ENCODE data around the gene EHBP1.
A peak's percentile ranks its signal among the peaks of the same experiment; 100 is the strongest.
"Not testable (repeated sequence)": the region's sequence is repeated elsewhere in the genome, so short reads cannot be mapped to it uniquely, and the experiment has no call there.

The EHBP1 gene

DNA sequence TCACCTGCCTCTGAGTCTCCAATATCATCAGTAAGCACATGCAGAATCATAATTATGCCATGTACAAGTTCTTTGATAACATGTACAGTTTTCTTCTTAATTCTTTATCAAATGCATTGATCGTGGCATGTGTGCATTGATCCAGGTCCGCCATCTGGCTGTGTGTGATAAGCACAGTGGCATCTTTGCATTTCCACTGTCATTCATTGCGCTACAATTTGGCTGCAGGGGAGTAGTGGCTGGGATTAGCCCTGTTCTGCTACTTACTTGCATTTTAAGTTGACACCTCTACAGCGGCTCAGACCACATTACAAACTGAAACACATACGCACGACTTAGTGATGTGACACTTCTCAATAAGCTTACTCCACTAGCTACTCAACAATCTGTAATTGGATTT is 261.5 kb downstream of the EHBP1 start:
- no peak for DNase-seq

DNA sequence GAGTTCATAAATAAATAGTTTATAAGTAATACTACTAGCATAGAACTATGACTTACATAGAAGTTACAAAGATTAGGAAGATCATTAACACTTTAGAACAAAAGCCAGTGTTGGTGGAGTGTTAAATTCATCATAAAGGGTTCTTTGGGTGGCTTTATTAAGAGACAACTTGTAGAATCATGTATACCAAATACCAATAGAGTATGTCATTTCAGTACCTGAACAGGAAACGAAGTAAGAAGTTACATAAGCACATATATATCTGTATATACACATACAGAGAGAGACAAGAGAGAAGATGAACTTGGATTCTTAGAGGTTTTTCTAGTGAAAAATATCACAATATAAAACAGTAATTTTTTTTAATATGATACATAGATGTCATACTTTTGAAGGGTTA is 262.7 kb downstream of the EHBP1 start:
- DNase-seq = no peak

DNA sequence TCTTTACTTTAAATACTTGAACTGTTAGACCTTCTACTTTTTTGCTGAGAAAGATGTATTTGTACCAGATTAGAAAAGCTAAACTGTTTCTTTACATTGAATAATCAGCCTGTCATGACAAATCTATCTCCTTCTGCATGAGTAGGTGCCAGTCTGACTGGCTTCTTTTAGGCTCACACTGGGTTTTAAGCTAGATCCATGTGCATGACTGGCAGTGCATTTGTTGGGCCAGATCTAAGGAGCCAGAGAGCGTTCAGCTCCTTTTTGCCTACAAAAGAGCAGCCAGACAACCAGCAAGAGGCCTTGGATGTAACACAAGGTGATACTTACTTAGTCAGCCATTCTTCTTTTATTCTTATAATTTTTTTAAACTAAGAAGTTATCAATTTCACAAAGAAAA is 263.2 kb downstream of the EHBP1 start:
- no peak for DNase-seq

DNA sequence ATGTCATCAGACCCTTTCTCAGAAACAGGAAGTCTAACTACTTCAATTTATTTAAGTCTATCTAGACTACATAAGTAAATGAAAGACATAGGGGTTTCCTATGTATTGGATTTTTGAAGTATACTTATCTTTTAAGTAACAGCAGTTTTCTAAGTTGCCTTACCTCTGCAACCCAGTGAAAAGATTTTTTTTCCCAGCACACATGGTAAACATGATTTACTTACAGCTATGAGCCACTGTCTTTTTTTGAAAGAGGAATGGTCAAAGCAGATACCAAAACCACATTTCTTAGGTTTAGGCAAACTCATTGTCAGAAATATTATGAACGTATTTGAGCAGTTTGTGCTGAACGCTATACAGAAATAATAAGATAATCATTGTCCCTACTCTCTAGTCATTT is 266.4 kb downstream of the EHBP1 start:
- DNase-seq = no peak

DNA sequence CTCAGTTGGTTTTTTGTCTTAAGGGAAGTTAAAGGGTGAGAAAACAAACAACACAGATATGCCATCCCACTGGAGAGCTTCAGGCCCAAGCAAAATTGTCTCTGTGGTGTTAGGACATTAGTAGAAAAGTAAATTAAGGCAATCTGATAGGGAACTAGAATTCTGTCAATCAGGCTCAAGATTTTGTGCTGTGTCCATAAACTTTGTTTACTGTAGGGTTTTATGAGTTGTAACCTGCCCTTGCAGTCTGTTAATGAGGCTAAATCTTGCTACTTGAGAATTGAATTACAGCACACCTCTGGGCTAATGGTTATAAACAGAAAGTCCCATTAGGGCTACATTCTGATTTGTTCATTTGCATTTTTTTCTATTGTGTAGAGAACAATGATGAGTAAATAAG is 267.1 kb downstream of the EHBP1 start:
- DNase-seq = no peak

DNA sequence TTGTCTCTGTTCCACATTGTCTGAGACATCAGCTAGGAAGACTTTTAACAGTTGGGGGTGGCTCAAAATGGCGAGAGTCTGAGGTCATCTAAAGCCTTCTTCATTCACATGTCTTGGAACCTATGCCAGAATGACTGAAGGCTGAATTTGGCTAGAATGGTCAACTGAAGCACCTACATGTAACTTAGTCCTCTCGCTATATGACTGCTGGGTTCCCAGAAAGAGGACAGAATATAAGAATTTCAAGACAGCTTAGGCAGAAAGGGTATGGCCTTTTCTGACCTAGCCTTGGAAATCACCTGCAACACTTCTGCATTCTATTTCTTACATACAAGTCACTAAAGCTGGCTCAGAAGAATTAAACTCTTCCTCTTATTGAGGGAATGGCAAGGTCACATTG is 269.5 kb downstream of the EHBP1 start:
- DNase-seq = no peak

DNA sequence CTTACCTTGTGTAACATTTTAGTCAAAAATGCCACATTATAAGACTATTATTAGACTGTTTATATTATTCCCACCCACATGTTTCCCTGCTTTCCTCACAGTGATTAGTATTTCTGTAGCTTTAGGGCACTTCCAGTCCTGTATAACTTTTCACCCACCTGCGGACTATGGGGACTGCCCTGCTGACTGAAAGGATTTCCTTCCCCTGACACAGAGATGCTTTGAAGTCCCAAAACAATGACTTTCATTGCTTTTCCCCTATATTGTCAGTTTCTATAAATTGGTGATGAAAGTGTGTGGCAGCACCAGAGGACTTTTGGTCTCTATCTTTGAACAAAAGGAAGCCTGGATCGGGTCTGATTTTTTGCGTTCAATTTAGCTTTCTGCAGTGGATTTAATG is 286.1 kb downstream of the EHBP1 start:
- DNase-seq = no peak

DNA sequence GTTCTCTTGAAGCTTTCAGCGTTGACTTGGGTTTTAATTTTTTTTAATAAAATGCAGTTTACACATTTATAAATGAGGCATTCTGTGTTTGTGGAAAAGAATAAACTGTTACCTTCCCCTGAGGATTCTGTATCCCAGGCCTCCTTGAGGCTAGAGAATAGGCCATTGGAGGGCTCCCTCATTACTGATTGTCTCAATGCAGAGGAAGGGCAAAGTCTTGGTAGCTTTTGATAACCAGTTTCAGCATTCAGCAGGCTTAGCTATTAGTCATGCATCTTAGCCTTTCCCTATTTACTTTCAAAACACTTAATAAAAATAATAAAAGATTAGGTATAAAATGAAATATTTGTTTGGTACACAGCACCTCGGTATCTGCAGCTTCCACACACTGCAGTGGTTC is 287.0 kb downstream of the EHBP1 start:
- DNase-seq = no peak

DNA sequence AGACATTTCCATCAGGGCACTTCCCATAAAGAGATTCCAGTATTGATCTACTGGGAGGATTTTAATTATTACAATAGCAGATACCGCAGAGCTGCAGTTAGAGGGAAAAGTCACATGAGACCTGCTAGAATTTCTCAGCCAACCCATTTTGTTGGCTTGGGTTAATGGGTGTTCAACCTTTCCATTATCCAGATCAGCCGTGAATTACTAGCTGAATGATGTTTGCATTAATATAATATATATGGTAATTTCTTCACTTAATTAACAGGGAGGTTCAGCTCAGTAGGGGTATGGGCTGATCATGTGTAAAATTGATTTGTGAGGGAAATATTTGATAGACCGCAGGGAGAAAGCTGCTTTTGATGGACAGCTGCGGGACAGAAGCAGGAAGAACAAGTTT is 288.7 kb downstream of the EHBP1 start:
- no peak for DNase-seq

DNA sequence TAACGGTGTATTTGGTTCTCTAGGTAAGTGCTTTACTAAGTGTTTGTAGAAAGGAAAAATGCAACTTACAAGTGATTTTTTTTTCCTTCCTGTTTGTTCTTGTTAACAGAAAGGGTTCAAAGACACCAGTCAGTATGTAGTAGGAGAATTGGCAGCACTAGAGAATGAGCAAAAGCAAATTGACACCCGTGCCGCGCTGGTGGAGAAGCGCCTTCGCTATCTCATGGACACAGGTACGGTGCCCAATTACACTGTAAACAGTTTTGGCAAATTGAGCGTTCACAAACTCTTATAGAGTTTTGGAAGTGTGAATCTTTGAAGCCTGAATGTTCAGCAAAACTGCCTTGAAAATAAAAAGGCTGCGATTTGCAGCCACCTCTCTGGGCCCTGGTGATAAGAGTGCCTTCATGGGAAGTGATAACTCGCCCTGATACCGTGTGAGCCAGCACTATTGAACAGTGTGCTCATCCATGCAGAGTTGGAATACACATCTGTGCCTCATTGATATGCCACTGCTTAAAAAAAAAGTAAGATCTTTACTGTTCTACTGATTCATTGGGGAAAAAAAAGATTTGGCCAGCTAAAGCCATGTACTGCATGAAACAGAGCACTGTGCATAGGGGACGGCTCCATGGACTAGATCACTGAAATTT is 291.1 kb downstream of the EHBP1 start:
- DNase-seq = no peak

DNA sequence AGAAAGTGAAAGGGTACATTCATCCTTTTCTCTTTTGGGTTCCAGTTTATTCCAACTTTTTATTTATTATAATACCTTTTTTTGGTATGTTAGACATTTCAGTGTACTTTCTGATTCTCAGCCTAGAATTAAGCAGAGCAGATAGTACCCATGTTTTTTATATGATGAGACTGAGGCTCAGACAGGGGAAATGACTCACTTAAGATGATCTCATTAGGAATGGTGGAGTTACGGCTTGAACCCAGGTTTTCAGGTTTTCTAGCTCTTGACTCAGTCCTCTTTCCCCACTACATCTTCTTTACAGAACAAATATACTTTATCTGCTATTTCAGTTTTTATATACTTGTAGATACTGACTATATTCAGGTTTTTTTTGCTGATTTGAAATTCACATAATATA is 293.4 kb downstream of the EHBP1 start:
- peak; percentile 60 for DNase-seq

DNA sequence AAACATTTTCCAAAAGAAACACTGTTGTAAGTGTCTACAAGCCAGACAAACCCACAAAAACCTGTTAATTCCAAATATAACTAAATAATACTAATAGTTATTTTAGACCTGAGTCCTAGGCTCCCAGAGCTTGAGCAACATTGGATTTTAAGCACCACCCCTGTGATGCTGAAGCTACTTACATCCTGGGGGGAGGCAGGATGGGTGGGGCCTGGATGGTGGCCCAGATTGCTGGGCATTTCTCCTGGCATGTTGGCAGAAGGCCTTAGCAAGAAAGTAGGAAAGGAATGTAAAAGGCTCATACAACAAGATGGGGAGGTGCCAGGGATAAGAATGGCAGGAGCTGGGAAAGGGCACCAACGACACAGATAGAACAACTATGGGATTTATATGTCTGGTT is 294.4 kb downstream of the EHBP1 start:
- DNase-seq = peak; percentile 94

DNA sequence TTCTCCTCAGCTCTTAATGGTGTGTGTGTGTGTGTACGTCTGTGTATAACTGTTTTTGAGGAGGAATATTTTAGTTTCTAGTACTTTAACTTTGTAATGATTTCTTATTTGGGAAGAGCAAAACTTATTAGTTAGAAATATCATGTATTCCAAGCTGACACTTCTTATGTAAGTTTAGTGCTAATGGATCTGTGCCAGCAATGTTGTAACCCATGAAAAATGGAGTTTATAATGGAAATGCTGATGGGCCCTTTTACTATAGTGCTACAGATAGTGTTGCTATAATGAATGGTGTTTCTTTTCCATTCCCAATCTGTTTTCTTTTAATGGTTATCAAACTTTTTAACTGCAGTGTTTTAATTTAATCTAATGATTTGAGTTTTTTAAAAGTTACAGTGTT is 295.3 kb downstream of the EHBP1 start:
- peak; percentile 53 for DNase-seq

DNA sequence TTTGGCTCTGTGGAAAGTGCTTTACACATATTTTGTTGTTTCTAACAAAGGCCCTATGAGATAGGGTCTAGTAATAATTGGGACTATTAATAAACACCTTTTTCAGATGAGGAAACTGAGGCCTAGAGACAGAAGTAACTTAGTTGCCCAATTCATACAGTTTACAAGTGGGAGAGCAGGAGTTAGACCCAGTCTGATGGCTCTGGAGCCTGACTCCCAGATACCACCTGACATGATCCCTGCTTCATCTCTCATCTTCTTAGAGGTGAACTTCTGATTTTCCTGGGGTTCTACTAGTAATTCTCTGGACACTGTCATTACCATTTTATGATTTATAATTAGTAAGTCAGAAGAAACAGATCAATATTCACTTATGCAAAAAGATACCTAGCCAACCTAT is 296.1 kb downstream of the EHBP1 start:
- DNase-seq = no peak

DNA sequence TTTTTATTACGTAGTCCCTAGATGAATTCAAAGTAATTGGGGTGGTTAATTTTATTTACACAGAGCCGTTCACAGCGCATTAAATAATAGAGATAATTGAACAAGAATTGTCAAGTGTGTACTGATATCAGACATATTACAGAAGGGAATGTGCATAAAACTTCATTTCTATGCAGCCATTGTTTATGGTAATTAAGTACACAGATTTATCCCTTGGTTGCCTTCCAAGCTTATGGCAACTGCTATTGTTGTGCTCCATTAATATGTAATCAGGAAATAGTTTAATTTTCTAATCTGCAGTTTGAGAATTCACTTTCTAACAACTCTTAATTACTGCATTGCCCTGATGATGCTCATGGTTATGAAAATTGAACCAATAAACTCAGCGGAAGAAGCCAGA is 297.8 kb downstream of the EHBP1 start:
- DNase-seq = no peak

DNA sequence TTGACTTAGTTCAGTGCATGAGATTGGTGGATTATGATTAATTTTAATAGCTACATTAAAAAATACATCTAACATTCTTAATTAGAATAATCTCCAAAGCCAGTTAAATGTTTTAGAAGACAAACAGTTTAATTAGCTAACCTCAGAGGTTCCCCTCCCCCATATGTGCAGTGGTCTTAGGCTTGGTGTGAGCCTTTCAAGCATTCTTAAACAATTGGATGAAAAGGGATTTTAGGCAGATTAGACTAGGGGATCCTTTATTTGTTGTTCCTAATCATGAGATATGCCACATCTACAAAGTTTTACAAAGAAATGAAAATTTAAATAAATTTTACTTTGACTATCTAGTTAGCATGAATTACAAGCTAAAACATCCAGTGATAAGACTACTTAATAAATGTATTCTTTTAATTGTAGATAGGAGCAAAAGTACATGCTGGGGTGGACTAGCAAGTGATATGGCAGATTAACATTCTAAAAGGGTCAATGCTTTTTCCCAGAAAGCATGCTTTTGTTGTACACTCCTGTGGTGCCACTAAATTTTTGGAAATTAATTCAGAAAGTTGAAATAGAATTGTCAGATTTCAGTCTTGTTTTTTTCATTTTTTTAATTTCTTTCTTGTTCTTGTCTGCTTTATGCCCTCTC is 302.4 kb downstream of the EHBP1 start:
- no peak for DNase-seq

DNA sequence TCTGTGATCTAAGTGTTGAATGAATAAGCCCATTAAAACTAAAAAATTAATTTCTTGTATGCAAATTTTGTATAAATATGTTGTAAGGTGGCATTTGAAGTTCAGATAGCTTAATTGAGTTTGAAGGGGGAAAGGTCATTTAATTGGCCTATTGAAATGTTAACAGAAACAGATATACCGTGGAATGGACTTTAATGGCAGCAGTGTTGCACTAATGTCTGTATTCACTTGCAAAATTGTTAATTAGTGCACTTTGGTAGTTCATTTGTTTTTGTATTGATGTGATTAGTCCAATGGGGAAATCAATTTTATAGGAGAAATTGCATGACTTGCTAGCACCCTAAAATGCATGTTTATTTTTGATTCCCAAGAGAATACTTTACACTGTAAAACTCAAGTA is 303.3 kb downstream of the EHBP1 start:
- DNase-seq = no peak

DNA sequence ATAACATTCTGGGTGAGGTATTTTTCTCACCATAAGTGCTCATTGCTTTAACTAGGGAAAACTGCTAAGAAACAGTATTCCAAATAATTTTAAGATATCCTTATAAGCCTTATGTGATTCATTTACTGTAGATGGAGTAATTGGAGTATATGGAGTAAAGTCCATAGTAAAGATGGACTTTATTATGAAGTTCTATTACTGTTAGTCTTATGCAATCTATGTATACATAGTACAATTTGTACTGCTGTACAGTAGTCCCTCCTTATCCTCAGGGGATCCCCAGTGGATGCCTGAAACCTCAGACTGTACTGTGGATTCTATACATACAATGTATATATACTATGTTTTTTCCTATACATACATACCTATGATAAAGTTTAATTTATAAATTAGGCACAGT is 304.0 kb downstream of the EHBP1 start:
- DNase-seq = no peak

DNA sequence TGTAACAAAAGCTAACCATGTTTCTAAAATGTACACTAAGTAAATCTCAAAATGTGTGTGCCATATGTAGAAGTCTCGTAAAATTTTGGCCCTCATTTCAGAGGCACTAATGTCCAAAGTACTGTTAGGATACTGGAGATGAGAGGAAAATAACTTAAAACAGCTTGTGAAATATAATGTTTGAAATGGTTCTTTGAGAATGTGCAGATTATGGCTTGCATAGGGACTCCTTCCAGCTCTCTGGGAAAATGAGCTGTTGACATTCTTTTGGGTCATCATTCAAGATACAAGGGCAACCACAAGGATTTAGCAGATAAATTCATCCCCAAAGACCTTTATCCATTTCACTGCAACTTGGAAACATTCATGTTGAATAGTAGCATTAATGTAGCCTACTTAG is 307.0 kb downstream of the EHBP1 start:
- no peak for DNase-seq

DNA sequence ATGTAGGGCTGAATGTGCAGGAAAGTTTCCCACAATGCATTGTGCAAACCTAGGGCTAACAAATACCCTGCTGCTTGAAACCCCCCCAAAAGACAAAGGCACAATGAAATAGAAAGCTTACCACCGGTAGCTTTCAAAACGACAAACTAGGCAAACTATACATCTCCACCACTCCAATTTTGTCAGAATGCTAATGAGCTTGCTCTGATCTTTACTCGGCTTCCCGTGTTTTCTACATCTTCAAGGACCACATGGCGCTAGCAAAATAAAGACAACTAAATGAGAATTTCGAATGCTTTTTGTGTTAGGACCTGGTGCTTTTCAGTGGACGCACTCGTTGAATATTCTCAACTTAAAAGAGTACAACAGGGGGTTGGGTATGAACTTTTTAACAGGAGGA is 307.9 kb downstream of the EHBP1 start:
- no peak for DNase-seq

DNA sequence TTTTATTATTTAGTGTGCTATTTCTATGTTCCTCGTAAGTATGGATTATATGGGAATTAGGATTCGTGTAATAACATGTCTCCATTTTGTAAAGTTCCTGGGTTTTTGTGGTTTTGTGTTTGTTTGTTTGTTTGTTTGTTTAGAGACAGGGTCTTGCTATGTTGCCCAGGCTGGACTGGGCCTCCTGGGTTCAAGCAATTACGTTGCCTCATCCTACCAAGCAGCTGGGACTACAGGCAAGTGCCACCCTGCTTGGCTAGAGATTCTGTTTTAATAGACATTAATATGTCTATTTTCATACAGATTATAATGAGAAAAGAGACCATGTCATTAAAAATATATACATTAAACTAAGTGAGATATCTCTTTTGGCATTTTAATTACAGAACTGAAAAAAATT is 309.9 kb downstream of the EHBP1 start:
- no peak for DNase-seq

DNA sequence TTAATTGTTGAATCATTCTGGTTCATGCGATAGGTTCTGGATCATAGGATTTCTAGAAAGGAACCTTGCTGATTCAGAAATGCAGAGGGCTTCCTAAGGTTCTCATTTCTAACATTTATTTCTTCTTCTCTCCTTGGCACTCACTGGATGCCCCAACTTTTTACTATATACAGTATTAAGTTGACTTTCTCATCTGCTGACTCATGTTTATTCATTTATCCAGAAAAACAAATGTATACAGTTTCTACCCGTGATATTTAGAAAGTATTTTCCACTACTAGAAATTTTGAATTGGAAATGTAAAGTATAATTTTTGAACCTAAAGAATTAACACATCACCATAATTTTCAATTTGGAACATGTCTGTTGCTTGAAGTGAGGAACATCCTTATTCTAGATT is 312.9 kb downstream of the EHBP1 start:
- no peak for DNase-seq

DNA sequence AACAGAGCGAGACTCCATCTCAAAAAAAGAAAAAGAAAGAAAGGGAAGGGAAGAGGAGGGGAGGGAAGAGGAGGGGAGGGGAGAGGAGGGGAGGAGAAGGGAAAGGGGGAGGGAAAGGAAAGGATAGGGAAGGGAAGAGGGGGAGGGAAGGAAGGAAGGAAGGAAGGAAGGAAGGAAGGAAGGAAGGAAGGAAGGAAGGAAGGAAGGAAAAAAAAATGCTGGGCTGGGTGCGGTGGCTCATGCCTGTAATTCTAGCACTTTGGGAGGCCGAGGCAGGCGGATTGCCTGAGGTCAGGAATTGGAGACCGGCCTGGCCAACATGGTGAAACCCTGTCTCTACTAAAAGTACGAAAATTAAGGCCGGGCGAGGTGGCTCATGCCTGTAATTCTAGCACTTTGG is 314.2 kb downstream of the EHBP1 start:
- DNase-seq = not testable (repeated sequence)

DNA sequence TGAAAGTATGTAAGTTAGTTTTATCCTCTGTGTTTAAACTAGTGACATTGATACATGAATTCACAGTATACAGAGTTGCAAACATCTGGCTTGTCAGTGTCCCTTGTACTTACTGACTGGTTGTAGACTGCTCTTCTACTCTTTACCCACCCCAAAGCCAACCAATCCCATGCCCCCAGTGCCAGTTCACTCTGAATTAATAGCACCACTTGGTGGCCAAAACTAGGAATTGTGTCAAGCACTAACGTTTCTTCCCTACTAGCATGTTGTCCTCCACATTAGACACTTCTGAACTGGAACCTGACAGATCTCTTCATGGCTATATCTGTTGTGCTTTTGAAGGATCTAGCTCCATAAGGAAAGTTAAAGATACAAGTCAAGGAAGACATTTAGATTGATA is 317.9 kb downstream of the EHBP1 start:
- peak; percentile 37 for DNase-seq

DNA sequence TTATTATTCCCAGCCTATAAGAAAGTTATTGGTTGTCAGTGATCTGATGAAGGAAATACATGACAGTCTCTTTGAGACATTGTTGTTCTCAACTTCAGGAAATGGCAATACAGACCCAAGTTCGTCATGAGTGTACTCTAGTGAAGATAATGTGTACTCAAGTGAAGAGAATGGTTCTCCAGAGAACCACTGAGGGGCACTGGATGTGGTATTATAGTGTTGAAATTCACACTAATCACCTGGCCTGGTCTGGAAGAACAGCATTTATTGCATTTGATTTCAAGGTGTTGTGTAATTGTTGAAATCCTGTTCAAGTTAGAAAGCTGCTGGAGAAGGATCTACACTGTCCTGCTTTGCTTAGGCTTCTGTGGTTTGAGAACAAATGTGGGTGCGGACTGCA is 321.7 kb downstream of the EHBP1 start:
- no peak for DNase-seq

All from NCI-H226 (cell line).